ENCODE measurements around the gene GGNBP2.

- TF ChIP-seq EP300 (IDR thresholded peaks at IDR 0.05), result no peak
- TF ChIP-seq POLR2AphosphoS5 (IDR thresholded peaks at IDR 0.05), result no peak
- TF ChIP-seq, protein P1, sequence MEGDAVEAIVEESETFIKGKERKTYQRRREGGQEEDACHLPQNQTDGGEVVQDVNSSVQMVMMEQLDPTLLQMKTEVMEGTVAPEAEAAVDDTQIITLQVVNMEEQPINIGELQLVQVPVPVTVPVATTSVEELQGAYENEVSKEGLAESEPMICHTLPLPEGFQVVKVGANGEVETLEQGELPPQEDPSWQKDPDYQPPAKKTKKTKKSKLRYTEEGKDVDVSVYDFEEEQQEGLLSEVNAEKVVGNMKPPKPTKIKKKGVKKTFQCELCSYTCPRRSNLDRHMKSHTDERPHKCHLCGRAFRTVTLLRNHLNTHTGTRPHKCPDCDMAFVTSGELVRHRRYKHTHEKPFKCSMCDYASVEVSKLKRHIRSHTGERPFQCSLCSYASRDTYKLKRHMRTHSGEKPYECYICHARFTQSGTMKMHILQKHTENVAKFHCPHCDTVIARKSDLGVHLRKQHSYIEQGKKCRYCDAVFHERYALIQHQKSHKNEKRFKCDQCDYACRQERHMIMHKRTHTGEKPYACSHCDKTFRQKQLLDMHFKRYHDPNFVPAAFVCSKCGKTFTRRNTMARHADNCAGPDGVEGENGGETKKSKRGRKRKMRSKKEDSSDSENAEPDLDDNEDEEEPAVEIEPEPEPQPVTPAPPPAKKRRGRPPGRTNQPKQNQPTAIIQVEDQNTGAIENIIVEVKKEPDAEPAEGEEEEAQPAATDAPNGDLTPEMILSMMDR (IDR thresholded peaks at IDR 0.05), result no peak
- no peak for TF ChIP-seq POLR2A (IDR thresholded peaks at IDR 0.05; ENCODE audit: low read depth)
These were observed 1.8 kb downstream of the GGNBP2 start for GRCh38 chr17:36546418-36547093.

All from esophagus muscularis mucosa (tissue), 4 donors.